Measurements from ENCODE around the gene SORCS2. TPM values are rescaled to one million over a fixed set of nuclear protein-coding genes. Genes with fewer than 3 reads are reported as not detected.

The SORCS2 gene
- total RNA-seq, 2 donors from 2014 or later = 1.5 to 1.7 TPM

- Histone ChIP-seq H3K27ac (no peak overlapping the region), H3K36me3 (no peaks in the 10 kb centered on the region), H3K9me3 (no peaks in the 10 kb centered on the region), H3K4me1 (no peaks in the 10 kb centered on the region), H3K4me3 (no peak overlapping the region), H3K27me3 (no peaks in the 10 kb centered on the region)
- no peak for TF ChIP-seq CTCF (IDR thresholded peaks at IDR 0.05)
- no peak for DNase-seq (ENCODE audit: low spot score)
Measured at GRCh38 chr4:7168106-7168505, 24.2 kb upstream of the SORCS2 start.

- Histone ChIP-seq H3K27me3 (no peaks in the 10 kb centered on the region), H3K36me3 (no peaks in the 10 kb centered on the region), H3K4me1 (no peaks in the 10 kb centered on the region), H3K4me3 (no peak overlapping the region), H3K27ac (no peak overlapping the region), H3K9me3 (no peaks in the 10 kb centered on the region)
- no peak for DNase-seq (ENCODE audit: low spot score)
- no peak for TF ChIP-seq CTCF (IDR thresholded peaks at IDR 0.05)
Measured at GRCh38 chr4:7169134-7169533, 23.2 kb upstream of the SORCS2 start.

GRCh38 chr4:7170012-7170411, 22.3 kb upstream of the SORCS2 start:
- TF ChIP-seq CTCF (IDR thresholded peaks at IDR 0.05) = no peak
- Histone ChIP-seq H3K4me1 (no peaks in the 10 kb centered on the region), H3K27ac (no peak overlapping the region), H3K9me3 (no peaks in the 10 kb centered on the region), H3K36me3 (no peaks in the 10 kb centered on the region), H3K27me3 (no peaks in the 10 kb centered on the region), H3K4me3 (no peak overlapping the region)
- no peak for DNase-seq (ENCODE audit: low spot score)

- no peak for TF ChIP-seq CTCF (IDR thresholded peaks at IDR 0.05)
- Histone ChIP-seq H3K4me3 (no peak overlapping the region), H3K27me3 (no peaks in the 10 kb centered on the region), H3K27ac (no peak overlapping the region), H3K9me3 (no peaks in the 10 kb centered on the region), H3K36me3 (no peaks in the 10 kb centered on the region), H3K4me1 (no peaks in the 10 kb centered on the region)
- no peak for DNase-seq (ENCODE audit: low spot score)
Measured at GRCh38 chr4:7171191-7171900, 21.0 kb upstream of the SORCS2 start.

GRCh38 chr4:7172508-7172907, 19.8 kb upstream of the SORCS2 start:
- no peak for DNase-seq (ENCODE audit: low spot score)
- no peak overlapping the region for H3K4me3 ChIP-seq
- no peak for TF ChIP-seq CTCF (IDR thresholded peaks at IDR 0.05)
- H3K27ac ChIP-seq = no peak overlapping the region
- no peaks in the 10 kb centered on the region for H3K4me1 ChIP-seq
- no peaks in the 10 kb centered on the region for H3K9me3 ChIP-seq
- no peaks in the 10 kb centered on the region for H3K36me3 ChIP-seq
- no peaks in the 10 kb centered on the region for H3K27me3 ChIP-seq

GRCh38 chr4:7172946-7173345, 19.4 kb upstream of the SORCS2 start:
- H3K4me3 ChIP-seq = no peak overlapping the region
- DNase-seq (ENCODE audit: low spot score) = no peak

More at GRCh38 chr4:7172946-7173345, 19.4 kb upstream of the SORCS2 start:
- H3K27ac ChIP-seq = no peak overlapping the region
- no peaks in the 10 kb centered on the region for H3K27me3 ChIP-seq
- no peaks in the 10 kb centered on the region for H3K9me3 ChIP-seq
- H3K36me3 ChIP-seq = no peaks in the 10 kb centered on the region
- no peaks in the 10 kb centered on the region for H3K4me1 ChIP-seq
- no peak for TF ChIP-seq CTCF (IDR thresholded peaks at IDR 0.05)
